H1 (cell line): ENCODE data around the gene TCF7. TPM values are rescaled to one million over a fixed set of nuclear protein-coding genes. Genes with fewer than 3 reads are reported as not detected.

Source experiments
- CTCF ChIA-PET: fragments of 300-600 bp; sonication (Branson Sonifier 250); formaldehyde crosslinking; loops from one replicate; lab custom pipeline; 2021; ENCODE audit not compliant: partially characterized antibody; lab: Charles Lee
- POLR2A ChIA-PET: fragments of 300-600 bp; sonication (Branson Sonifier 250); formaldehyde crosslinking; loops from one replicate; lab custom pipeline; 2021; ENCODE audit warnings: inconsistent platforms; ENCODE audit not compliant: partially characterized antibody; lab: Charles Lee
- DNase-seq, 2 experiments: peaks; one replicate each; pipeline versions ENCODE4 v3.0.0 to v3.0.0-alpha.2; 2010 to 2022; ENCODE audit warnings: low spot score in 2 of 2, low read depth in 1 of 2, mixed read lengths in 1 of 2
- FAIRE-seq: peaks from 2 replicates; lab custom pipeline; 2011; peaks lifted over from hg19 to GRCh38; lab: Jason Lieb, UNC
- H2AFZ ChIP-seq: 2 replicates; pipeline ENCODE4 v1.8.1; 2012; ENCODE audit warnings: low read length, inconsistent platforms
- H2AK5ac ChIP-seq: 2 replicates; pipeline ENCODE4 v1.6.1; 2013; ENCODE audit warnings: low read depth, low read length
- H2BK120ac ChIP-seq: replicated peaks from 2 replicates; pipeline ENCODE3; 2013; ENCODE audit warnings: low read depth, low read length, inconsistent platforms
- H2BK12ac ChIP-seq: 2 replicates; pipeline ENCODE4 v1.6.1; 2013; ENCODE audit warnings: low read depth, low read length
- H2BK15ac ChIP-seq: 2 replicates; pipeline ENCODE4 v1.6.1; 2013; ENCODE audit warnings: low read length
- H2BK20ac ChIP-seq: 2 replicates; pipeline ENCODE4 v1.6.1; 2013; ENCODE audit warnings: low read length
- H2BK5ac ChIP-seq: 2 replicates; pipeline ENCODE4 v1.6.1; 2013; ENCODE audit warnings: low read depth, low read length
- H3K14ac ChIP-seq: 2 replicates; pipeline ENCODE4 v1.6.1; 2013; ENCODE audit warnings: inconsistent platforms; ENCODE audit not compliant: insufficient read length
- H3K18ac ChIP-seq: 2 replicates; pipeline ENCODE4 v1.6.1; 2013; ENCODE audit warnings: low read length; ENCODE audit errors: extremely low read depth
- H3K23ac ChIP-seq: 2 replicates; pipeline ENCODE4 v1.6.1; 2013; ENCODE audit warnings: inconsistent platforms; ENCODE audit not compliant: insufficient read length
- H3K23me2 ChIP-seq: 2 replicates; pipeline ENCODE4 v1.6.1; 2013; ENCODE audit warnings: low read depth, low read length
- H3K27ac ChIP-seq: 2 replicates; pipeline ENCODE4 v1.6.1; 2011; ENCODE audit warnings: low read depth, low read length, inconsistent platforms
- H3K27me3 ChIP-seq, 4 experiments: replicated peaks in 1 of 4; 1 replicate in 1 of 4; 2 replicates in 3 of 4; pipeline versions ENCODE4 v1.6.1 to v1.8.1; 2011 to 2013; ENCODE audit warnings: low read length in 3 of 4, mild to moderate bottlenecking in 3 of 4, inconsistent platforms in 2 of 4, mixed read lengths in 2 of 4, moderate library complexity in 1 of 4; ENCODE audit not compliant: control insufficient read depth in 3 of 4, insufficient read depth in 3 of 4; ENCODE audit errors: extremely low read depth in 1 of 4
- H3K36me3 ChIP-seq, 4 experiments: 2 replicates each; pipeline versions ENCODE4 v1.6.1 to v1.8.1; 2011 to 2013; ENCODE audit warnings: mild to moderate bottlenecking in 4 of 4, low read length in 3 of 4, moderate library complexity in 2 of 4, control low read depth in 1 of 4, inconsistent platforms in 1 of 4; ENCODE audit not compliant: insufficient read depth in 4 of 4, control insufficient read depth in 2 of 4
- H3K4ac ChIP-seq: replicated peaks from 2 replicates; pipeline ENCODE3; 2013; ENCODE audit warnings: low read length, low read depth, mixed read lengths, inconsistent platforms; ENCODE audit not compliant: insufficient read length
- H3K4me1 ChIP-seq, 4 experiments: replicated peaks in 1 of 4; 1 replicate in 1 of 4; 2 replicates in 3 of 4; pipeline versions ENCODE4 v1.6.1 to v1.8.1; 2011 to 2013; ENCODE audit warnings: low read length in 3 of 4, inconsistent platforms in 2 of 4, mixed read lengths in 1 of 4; ENCODE audit not compliant: insufficient read depth in 4 of 4, control insufficient read depth in 3 of 4
- H3K4me2 ChIP-seq, 2 experiments: 2 replicates each; pipeline versions ENCODE4 v1.6.1 to v1.8.1; 2011 to 2013; ENCODE audit warnings: low read depth in 2 of 2, low read length in 2 of 2, control low read depth in 1 of 2, inconsistent platforms in 1 of 2, mild to moderate bottlenecking in 1 of 2; ENCODE audit not compliant: insufficient read depth in 1 of 2
- H3K4me3 ChIP-seq, 4 experiments: fragments of 200-600, 300-600 bp in 1 of 4; sonication (generic), shearing (Covaris generic), sonication (Bioruptor Twin) in 1 of 4; 2 replicates each; pipeline versions ENCODE4 v1.5.1 to v1.8.1; 2011 to 2016; ENCODE audit warnings: low read length in 4 of 4, low read depth in 3 of 4, control low read depth in 2 of 4, inconsistent platforms in 2 of 4, mild to moderate bottlenecking in 2 of 4, mixed read lengths in 1 of 4, moderate library complexity in 1 of 4; ENCODE audit not compliant: insufficient read depth in 2 of 4; ENCODE audit errors: extremely low read depth in 1 of 4
- H3K56ac ChIP-seq: replicated peaks from 2 replicates; pipeline ENCODE3; 2013; ENCODE audit warnings: low read depth, mild to moderate bottlenecking, mixed read lengths, low read length, inconsistent platforms; ENCODE audit not compliant: insufficient read length
- H3K79me1 ChIP-seq: 2 replicates; pipeline ENCODE4 v1.6.1; 2013; ENCODE audit warnings: low read depth, low read length, control low read depth
- H3K79me2 ChIP-seq, 2 experiments: 2 replicates each; pipeline versions ENCODE4 v1.6.1 to v1.8.1; 2012 to 2013; ENCODE audit warnings: low read length in 2 of 2, mild to moderate bottlenecking in 2 of 2, inconsistent platforms in 1 of 2; ENCODE audit not compliant: insufficient read depth in 2 of 2, control insufficient read depth in 1 of 2
- H3K9ac ChIP-seq, 4 experiments: replicated peaks in 1 of 4; 1 replicate in 1 of 4; 2 replicates in 3 of 4; pipeline versions ENCODE4 v1.6.1 to v1.8.1; 2011 to 2013; ENCODE audit warnings: low read depth in 3 of 4, low read length in 3 of 4, control low read depth in 2 of 4, mild to moderate bottlenecking in 2 of 4, moderate library complexity in 2 of 4, inconsistent platforms in 1 of 4; ENCODE audit errors: extremely low read depth in 1 of 4
- H3K9me3 ChIP-seq, 2 experiments: 2 replicates each; pipeline versions ENCODE4 v1.6.1 to v1.8.1; 2012 to 2013; ENCODE audit warnings: mild to moderate bottlenecking in 2 of 2, moderate library complexity in 2 of 2, control low read depth in 1 of 2, inconsistent platforms in 1 of 2, low read depth in 1 of 2, low read length in 1 of 2, mixed read lengths in 1 of 2; ENCODE audit not compliant: insufficient read depth in 2 of 2
- H4K20me1 ChIP-seq, 2 experiments: replicated peaks in 1 of 2; 2 replicates each; pipeline versions ENCODE3 to v1.8.1; 2011 to 2013; ENCODE audit warnings: inconsistent platforms in 2 of 2, low read length in 2 of 2, mild to moderate bottlenecking in 1 of 2; ENCODE audit not compliant: insufficient read depth in 2 of 2, control insufficient read depth in 1 of 2
- H4K5ac ChIP-seq: 2 replicates; pipeline ENCODE4 v1.6.1; 2013; ENCODE audit warnings: low read length, low read depth, mixed read lengths, inconsistent platforms; ENCODE audit not compliant: insufficient read length
- H4K8ac ChIP-seq: 2 replicates; pipeline ENCODE4 v1.8.0; 2013; ENCODE audit warnings: mild to moderate bottlenecking, moderate library complexity, low read length, inconsistent platforms; ENCODE audit not compliant: insufficient read depth; ENCODE audit errors: extremely low read depth
- H4K91ac ChIP-seq: replicated peaks from 2 replicates; pipeline ENCODE3; 2013; ENCODE audit warnings: low read length, mixed read lengths, inconsistent platforms; ENCODE audit not compliant: insufficient read length
- WGBS, 2 experiments: shearing (Covaris generic) in 1 of 2; methylation state at CpG; one replicate each; pipeline versions ENCODE4 v1.1.6 to v1.1.7; 2013 to 2015; ENCODE audit warnings: low lambda C conversion rate in 2 of 2, mixed read lengths in 2 of 2, inconsistent platforms in 1 of 2, low coverage in 1 of 2, missing lambda C conversion rate in 1 of 2; ENCODE audit not compliant: insufficient replicate concordance in 2 of 2, insufficient coverage in 1 of 2, insufficient read length in 1 of 2; ENCODE audit errors: extremely low coverage in 1 of 2, missing lambda C conversion rate in 1 of 2; 5-methylcytosine and 5-hydroxymethylcytosine counted together
- polyA plus RNA-seq, 7 experiments: library from polyadenylated mRNA; depleted of rRNA in 3 of 7; stranded (reverse) in 5 of 7; unstranded in 2 of 7; fragments of >200 nt in 5 of 7; fragments of 200-250 nt in 2 of 7; gene quantifications; 1 replicate in 5 of 7; 2 replicates in 1 of 7; 4 replicates in 1 of 7; pipeline versions ENCODE4 v1.2.1 to v1.2.3, GENCODE V29; 2011 to 2013; ENCODE audit warnings: missing spikeins in 2 of 7, mixed read lengths in 2 of 7
- total RNA-seq: library from RNA; stranded (reverse); fragmentation: NEBNext Ultra II Directional; extraction: Animal tissue kit (Norgen Biotek cat#: 25700); gene quantifications from 2 replicates; pipeline ENCODE4 v1.2.1, GENCODE V29; 2021

The TCF7 gene
- total and polyA plus RNA-seq, 2 of the 8 experiments (the other 6 are each of a cell fraction or from before 2014, with no cell fraction given), result 4.7 to 8.5 TPM

DNA sequence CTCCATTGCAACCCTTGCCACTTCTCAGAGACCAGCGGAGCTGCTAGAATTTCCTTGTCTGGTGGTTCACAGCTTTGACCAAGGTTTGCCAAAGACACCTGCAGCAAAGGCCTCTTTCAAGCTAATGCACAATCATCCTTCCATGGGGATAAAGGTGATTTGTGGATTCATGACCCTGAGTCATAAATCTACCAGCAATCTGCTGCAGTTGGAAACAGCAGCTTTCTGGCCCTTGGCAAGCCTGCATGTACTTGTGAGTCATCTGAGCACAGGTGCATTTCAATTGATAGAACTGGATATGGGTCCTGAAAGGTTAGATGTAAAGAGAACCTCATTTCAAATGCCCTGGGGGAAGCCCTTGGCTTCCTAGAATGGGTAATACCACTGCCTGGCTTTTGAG is 21.6 kb upstream of the TCF7 start:
- Histone ChIP-seq H2AK5ac (no peak overlapping the region), H3K56ac (no peak overlapping the region), H3K23ac (no peak overlapping the region), H2AFZ (no peak overlapping the region), H3K23me2 (no peaks in the 10 kb centered on the region), H3K4me1 (peaks cover 0 to 10% (median 0%) of the 10 kb centered on the region in 4 experiments; a peak in 3 of 7 replicates), H3K27ac (no peak overlapping the region), H4K20me1 (peaks cover 0 to 2% of the 10 kb centered on the region in 2 experiments), H2BK12ac (no peak overlapping the region), H3K27me3 (peaks cover 0 to 3% (median 2%) of the 10 kb centered on the region in 4 experiments; a peak in 3 of 7 replicates), H3K18ac (no peak overlapping the region; the same call in 1 of the 2 replicates), H3K36me3 (no peaks in the 10 kb centered on the region), H3K4ac (no peak overlapping the region), H4K5ac (no peak overlapping the region), H2BK120ac (no peak overlapping the region), H2BK20ac (no peak overlapping the region), H3K9me3 (no peaks in the 10 kb centered on the region), H3K4me2 (no peak overlapping the region), H3K79me2 (no peaks in the 10 kb centered on the region), H4K8ac (no peak overlapping the region), H2BK5ac (0 out of 2 replicates have a peak overlapping the region, but pooled peaks have one; percentile 52), H3K9ac (no peak overlapping the region), H3K14ac (no peak overlapping the region), H2BK15ac (no peak overlapping the region), H3K79me1 (no peaks in the 10 kb centered on the region), H4K91ac (no peak overlapping the region), H3K4me3 (no peak overlapping the region)
- FAIRE-seq, result no peak
- 100% methylated on average over 1 of the region's 1 CpG; no CpG with 5 or more reads in 1 of the 2 experiments for WGBS, 2 experiments
- CTCF ChIA-PET, result interaction anchor here (1.1 to 2.3 kb wide), 4 partner anchors 15 to 494 kb away, joined by 3 to 10 read pairs (median 4); no protein-coding TSS in a partner anchor
- POLR2A ChIA-PET, result no interaction called here
- no peak for DNase-seq
